GM21786 (cell line): ENCODE measurements around the gene ATP1A1.

Experiments
- ATAC-seq: cut with Tn5 transposase; IDR thresholded peaks from one replicate; pipeline ENCODE4 v1.9.1; 2021; ENCODE audit not compliant: unreplicated experiment

ATP1A1 gene

GRCh38 chr1:116343019-116343418, 30.0 kb upstream of the ATP1A1 start:
- no peak for ATAC-seq

GRCh38 chr1:116345011-116345410, 28.0 kb upstream of the ATP1A1 start:
- ATAC-seq, result no peak

- ATAC-seq, result no peak
Measured at GRCh38 chr1:116345843-116346242, 27.2 kb upstream of the ATP1A1 start.

- ATAC-seq, result no peak
Measured at GRCh38 chr1:116346943-116347673, 25.9 kb upstream of the ATP1A1 start.

- no peak for ATAC-seq
Measured at GRCh38 chr1:116347696-116348095, 25.3 kb upstream of the ATP1A1 start.

- ATAC-seq, result no peak
Measured at GRCh38 chr1:116350097-116350645, 22.9 kb upstream of the ATP1A1 start.

- no peak for ATAC-seq
Measured at GRCh38 chr1:116351914-116352313, 21.1 kb upstream of the ATP1A1 start.

- ATAC-seq, result no peak
Measured at GRCh38 chr1:116352349-116352813, 20.7 kb upstream of the ATP1A1 start.

- no peak for ATAC-seq
Measured at GRCh38 chr1:116353155-116353554, 19.9 kb upstream of the ATP1A1 start.

GRCh38 chr1:116356067-116356466, 17.0 kb upstream of the ATP1A1 start:
- ATAC-seq, result no peak

- ATAC-seq, result no peak
Measured at GRCh38 chr1:116356673-116357072, 16.4 kb upstream of the ATP1A1 start.

- no peak for ATAC-seq
Measured at GRCh38 chr1:116357487-116357886, 15.6 kb upstream of the ATP1A1 start.

GRCh38 chr1:116359060-116359830, 13.8 kb upstream of the ATP1A1 start:
- ATAC-seq, result no peak

- no peak for ATAC-seq
Measured at GRCh38 chr1:116359871-116360270, 13.2 kb upstream of the ATP1A1 start.

GRCh38 chr1:116360429-116361173, 12.4 kb upstream of the ATP1A1 start:
- no peak for ATAC-seq

GRCh38 chr1:116361648-116362047, 11.4 kb upstream of the ATP1A1 start:
- no peak for ATAC-seq

- ATAC-seq, result no peak
Measured at GRCh38 chr1:116362050-116362449, 11.0 kb upstream of the ATP1A1 start.

GRCh38 chr1:116365353-116365780, 7.7 kb upstream of the ATP1A1 start:
- no peak for ATAC-seq

- ATAC-seq, result no peak
Measured at GRCh38 chr1:116365857-116366256, 7.2 kb upstream of the ATP1A1 start.

- no peak for ATAC-seq
Measured at GRCh38 chr1:116367256-116367945, 5.6 kb upstream of the ATP1A1 start.

- ATAC-seq, result no peak
Measured at GRCh38 chr1:116368241-116368640, 4.8 kb upstream of the ATP1A1 start.
